Urinary bladder (tissue), 4 donors: Measurements from ENCODE around the gene ACTG1. TPM values are rescaled to one million over a fixed set of nuclear protein-coding genes. Genes with fewer than 3 reads are reported as not detected.

Source experiments
- DNase-seq: peaks from one replicate; pipeline ENCODE4 v3.0.0-alpha.2; 2015; ENCODE audit errors: extremely low spot score
- H3K27ac ChIP-seq: one replicate; pipeline ENCODE4 v1.5.1; 2013; ENCODE audit warnings: low read depth, mild to moderate bottlenecking, moderate library complexity
- H3K36me3 ChIP-seq: one replicate; pipeline ENCODE4 v1.6.1; 2013; ENCODE audit warnings: mild to moderate bottlenecking, moderate library complexity; ENCODE audit not compliant: insufficient read depth
- H3K4me1 ChIP-seq: one replicate; pipeline ENCODE4 v1.6.1; 2013; ENCODE audit warnings: mild to moderate bottlenecking, moderate library complexity; ENCODE audit not compliant: insufficient read depth
- H3K4me3 ChIP-seq: one replicate; pipeline ENCODE4 v1.5.1; 2013; ENCODE audit warnings: low read depth, low read length
- whole genome bisulfite sequencing: extraction: QIAGEN DNeasy Blood & Tissue Kit; methylation state at CpG from one replicate; pipeline ENCODE4 v1.1.7; 2013; 5-methylcytosine and 5-hydroxymethylcytosine counted together
- polyA plus RNA-seq: library from polyadenylated mRNA; stranded (reverse); fragments of 200-250 nt; gene quantifications from one replicate; pipeline ENCODE4 v1.2.3, GENCODE V29; 2013
- total RNA-seq: library from RNA; depleted of rRNA; stranded (reverse); fragments of >200 nt; gene quantifications from one replicate; pipeline ENCODE4 v1.2.3, GENCODE V29; 2014
- donor health status: healthy with polysubstance abuse.
- donor health status: healthy.

ACTG1 gene
- total and polyA plus RNA-seq, 2 donors, result 2,267 to 2,840 TPM

- no peak overlapping the region for H3K4me3 ChIP-seq
- H3K36me3 ChIP-seq, result no peaks in the 10 kb centered on the region
- no peak overlapping the region for H3K27ac ChIP-seq
- 70% methylated on average over 10 of the region's 10 CpGs for WGBS
- no peaks in the 10 kb centered on the region for H3K4me1 ChIP-seq
- no peak for DNase-seq
Observed at GRCh38 chr17:81487089-81487486, 25.5 kb downstream of the ACTG1 start.

- Histone ChIP-seq H3K4me3 (no peak overlapping the region), H3K36me3 (no peaks in the 10 kb centered on the region), H3K4me1 (no peaks in the 10 kb centered on the region), H3K27ac (no peak overlapping the region)
- 78% methylated on average over 17 of the region's 17 CpGs for WGBS
- DNase-seq, result no peak
Observed at GRCh38 chr17:81486199-81486810, 26.3 kb downstream of the ACTG1 start.

- H3K4me1 ChIP-seq, result no peaks in the 10 kb centered on the region
- H3K27ac ChIP-seq, result no peak overlapping the region
- peak overlapping the region; percentile 19 for H3K4me3 ChIP-seq
- WGBS, result 6% methylated on average over 60 of the region's 60 CpGs
- no peak for DNase-seq
- no peaks in the 10 kb centered on the region for H3K36me3 ChIP-seq
Observed at GRCh38 chr17:81484195-81484979, 28.2 kb downstream of the ACTG1 start.

- no peaks in the 10 kb centered on the region for H3K4me1 ChIP-seq
- WGBS, result 15% methylated on average over 32 of the region's 32 CpGs
- no peak for DNase-seq
- no peak overlapping the region for H3K27ac ChIP-seq
- peak overlapping the region; percentile 8 for H3K4me3 ChIP-seq
- no peaks in the 10 kb centered on the region for H3K36me3 ChIP-seq
Observed at GRCh38 chr17:81483862-81484194, 28.8 kb downstream of the ACTG1 start.

- WGBS, result 74% methylated on average over 29 of the region's 29 CpGs
- H3K36me3 ChIP-seq, result no peaks in the 10 kb centered on the region
- H3K27ac ChIP-seq, result no peak overlapping the region
- no peaks in the 10 kb centered on the region for H3K4me1 ChIP-seq
- DNase-seq, result no peak
- H3K4me3 ChIP-seq, result no peak overlapping the region
Observed at GRCh38 chr17:81483085-81483861, 29.3 kb downstream of the ACTG1 start.

- no peak overlapping the region for H3K4me3 ChIP-seq
- no peaks in the 10 kb centered on the region for H3K36me3 ChIP-seq
- 85% methylated on average over 11 of the region's 11 CpGs for WGBS
- no peak for DNase-seq
- H3K27ac ChIP-seq, result no peak overlapping the region
- H3K4me1 ChIP-seq, result no peaks in the 10 kb centered on the region
Observed at GRCh38 chr17:81482673-81483072, 29.9 kb downstream of the ACTG1 start.

GRCh38 chr17:81481815-81482505 lies 30.6 kb downstream of the ACTG1 start:
- no peaks in the 10 kb centered on the region for H3K4me1 ChIP-seq
- WGBS, result 74% methylated on average over 18 of the region's 18 CpGs
- no peak for DNase-seq
- peak overlapping the region; percentile 45 for H3K4me3 ChIP-seq
- H3K36me3 ChIP-seq, result no peaks in the 10 kb centered on the region
- H3K27ac ChIP-seq, result no peak overlapping the region

- H3K36me3 ChIP-seq, result no peaks in the 10 kb centered on the region
- no peak for DNase-seq
- no peak overlapping the region for H3K27ac ChIP-seq
- WGBS, result 7% methylated on average over 94 of the region's 94 CpGs
- H3K4me1 ChIP-seq, result no peaks in the 10 kb centered on the region
- peak overlapping the region; percentile 45 for H3K4me3 ChIP-seq
Observed at GRCh38 chr17:81481073-81481799, 31.4 kb downstream of the ACTG1 start.

GRCh38 chr17:81480140-81481072 lies 32.2 kb downstream of the ACTG1 start:
- DNase-seq, result no peak
- no peaks in the 10 kb centered on the region for H3K36me3 ChIP-seq
- no peak overlapping the region for H3K27ac ChIP-seq
- H3K4me1 ChIP-seq, result no peaks in the 10 kb centered on the region
- no peak overlapping the region for H3K4me3 ChIP-seq
- WGBS, result 68% methylated on average over 21 of the region's 21 CpGs

- no peaks in the 10 kb centered on the region for H3K36me3 ChIP-seq
- WGBS, result 81% methylated on average over 20 of the region's 20 CpGs
- no peak overlapping the region for H3K4me3 ChIP-seq
- no peak overlapping the region for H3K27ac ChIP-seq
- no peak for DNase-seq
- no peaks in the 10 kb centered on the region for H3K4me1 ChIP-seq
Observed at GRCh38 chr17:81479175-81480071, 33.2 kb downstream of the ACTG1 start.

- H3K4me1 ChIP-seq, result no peaks in the 10 kb centered on the region
- no peak for DNase-seq
- no peaks in the 10 kb centered on the region for H3K36me3 ChIP-seq
- no peak overlapping the region for H3K4me3 ChIP-seq
- no peak overlapping the region for H3K27ac ChIP-seq
- WGBS, result 89% methylated on average over 20 of the region's 20 CpGs
Observed at GRCh38 chr17:81478119-81478518, 34.5 kb downstream of the ACTG1 start.
